ENCODE data around the gene ZNF134.

Gene ZNF134

DNA sequence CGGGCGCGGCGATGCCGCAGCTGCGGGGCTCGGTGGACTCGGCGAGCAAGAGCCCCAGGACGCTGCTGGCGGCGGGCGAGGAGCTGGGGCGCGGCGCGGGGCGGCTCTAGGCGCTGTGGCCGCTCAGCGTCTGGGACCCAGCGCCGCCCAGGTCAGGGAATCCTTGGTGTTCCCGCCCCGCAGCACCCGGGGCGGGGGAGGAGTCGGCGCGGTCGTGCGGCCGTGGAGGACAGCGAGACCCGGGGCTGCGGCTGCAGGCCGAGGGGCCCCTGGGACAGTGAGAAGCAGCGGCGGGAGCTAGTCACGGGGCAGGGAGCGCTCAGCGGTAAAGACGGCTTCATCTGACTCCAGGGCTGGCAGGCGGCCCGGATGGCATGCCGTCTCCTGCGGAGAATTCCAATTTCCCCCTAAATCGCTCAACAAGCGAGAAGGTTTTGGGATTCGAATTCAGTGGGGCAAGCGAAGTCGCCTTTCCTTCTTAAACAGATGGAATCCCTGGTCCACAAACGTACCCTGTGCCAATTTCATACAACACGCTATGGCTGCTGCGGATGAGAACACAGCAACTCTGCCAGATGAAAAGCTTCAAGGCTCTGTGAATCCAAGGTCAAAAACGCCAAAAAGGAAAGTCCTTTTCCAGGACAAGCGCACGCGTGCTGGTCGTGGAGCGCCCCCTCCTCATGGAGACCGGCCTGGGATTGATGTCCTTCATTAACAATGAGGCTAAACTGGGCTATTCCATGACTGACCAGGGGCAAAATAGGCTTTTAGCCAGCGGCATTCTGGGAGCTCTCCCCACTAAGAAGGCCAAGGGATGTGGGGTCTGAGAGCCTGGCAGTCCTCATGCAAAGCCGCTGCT lies 50.5 kb downstream of the ZNF134 start:
- no peak for TF ChIP-seq POLR2A (IDR thresholded peaks at IDR 0.05; ENCODE audit: low read depth, low read length)
- TF ChIP-seq PAX5 (IDR thresholded peaks at IDR 0.05; ENCODE audit: insufficient read depth, low read length, severe bottlenecking), result no peak
- TF ChIP-seq POU2F2 (IDR thresholded peaks at IDR 0.05; ENCODE audit: low read depth, low read length), result no peak
- no peak for TF ChIP-seq TAF1 (IDR thresholded peaks at IDR 0.05; ENCODE audit: low read depth, low read length)
- DNase-seq (ENCODE audit: insufficient read length, low spot score), result peak; percentile 15
- FAIRE-seq, result no peak

DNA sequence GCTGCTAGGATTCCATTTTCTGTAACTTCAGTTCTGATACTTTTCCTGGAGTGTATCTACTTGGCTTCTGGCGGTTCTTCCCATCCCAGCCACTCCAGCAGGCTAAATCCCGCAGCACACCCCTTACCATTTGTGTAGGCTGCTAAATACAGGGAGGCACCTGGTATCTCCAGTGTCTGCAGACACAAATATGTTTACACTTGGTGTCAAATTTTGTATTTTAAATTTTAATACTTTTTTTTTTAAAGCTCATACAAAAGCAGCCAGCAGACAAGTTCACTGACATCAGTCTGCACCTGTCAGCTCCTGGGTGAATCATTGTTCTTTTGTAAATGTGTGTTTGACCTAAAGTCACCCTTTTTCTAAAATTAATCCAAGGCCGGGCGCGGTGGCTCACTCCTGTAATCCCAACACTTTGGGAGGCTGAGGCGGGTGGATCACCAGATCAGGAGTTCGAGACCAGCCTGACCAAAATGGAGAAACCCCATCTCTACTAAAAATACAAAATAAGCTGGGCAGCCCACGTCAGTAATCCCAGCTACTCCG lies 51.3 kb downstream of the ZNF134 start:
- DNase-seq (ENCODE audit: insufficient read length, low spot score), result no peak
- no peak for FAIRE-seq
- TF ChIP-seq POU2F2 (IDR thresholded peaks at IDR 0.05; ENCODE audit: low read depth, low read length), result no peak
- TF ChIP-seq POLR2A (IDR thresholded peaks at IDR 0.05; ENCODE audit: low read depth, low read length), result no peak
- no peak for TF ChIP-seq TAF1 (IDR thresholded peaks at IDR 0.05; ENCODE audit: low read depth, low read length)
- no peak for TF ChIP-seq POLR2AphosphoS5 (IDR thresholded peaks at IDR 0.05; ENCODE audit: low read depth, low read length)
- no peak for TF ChIP-seq SPI1 (IDR thresholded peaks at IDR 0.05; ENCODE audit: low read depth, low read length)
- TF ChIP-seq PAX5 (IDR thresholded peaks at IDR 0.05; ENCODE audit: insufficient read depth, low read length, severe bottlenecking), result no peak

DNA sequence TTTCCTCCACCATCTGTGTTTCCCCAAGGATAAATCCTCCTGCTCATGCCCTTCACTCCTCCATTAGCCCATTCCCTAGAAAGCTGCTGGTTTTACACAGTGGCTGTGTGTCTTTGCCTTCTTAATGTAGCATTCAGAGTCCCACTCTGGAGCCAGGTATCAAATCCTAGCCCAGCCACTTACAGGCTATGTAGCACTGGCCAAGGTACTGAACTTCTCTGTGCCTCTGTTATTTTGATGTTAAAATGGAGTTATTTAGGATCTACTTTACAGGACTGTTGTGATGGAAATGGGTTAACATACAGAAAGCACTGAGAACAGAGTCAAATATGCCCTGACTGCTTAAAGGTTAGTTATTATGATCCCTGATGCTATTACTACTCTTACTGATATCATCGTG lies 53.2 kb downstream of the ZNF134 start:
- FAIRE-seq (no peak), DNase-seq (ENCODE audit: insufficient read length, low spot score) (no peak)
- TF ChIP-seq PAX5 (IDR thresholded peaks at IDR 0.05; ENCODE audit: insufficient read depth, low read length, severe bottlenecking), result no peak

DNA sequence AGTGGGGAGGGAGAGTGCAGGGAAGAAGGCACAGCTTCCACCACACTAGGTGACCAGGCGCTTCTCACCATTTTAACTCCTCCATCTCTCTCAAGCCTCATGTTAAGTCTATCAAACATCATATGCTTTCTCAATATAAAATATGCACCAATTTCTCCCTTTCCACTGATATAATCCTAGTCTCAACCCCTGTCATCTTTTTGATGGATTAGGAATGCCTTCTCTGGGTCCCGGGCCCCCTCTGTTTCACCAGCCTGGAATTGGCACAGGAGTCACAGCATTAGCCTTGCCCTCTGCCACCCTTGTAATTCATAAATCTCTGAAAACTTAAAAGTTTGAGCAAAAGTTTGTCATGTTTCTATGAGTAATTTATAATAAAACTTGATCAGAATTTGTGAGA lies 54.6 kb downstream of the ZNF134 start, which contains the start of gene ZSCAN4:
ZSCAN4 (plus strand) TSS at position 301 of the 400 bp plus-strand sequence. CDS start 7,211 bp downstream, outside the sequence.
- TF ChIP-seq TAF1 (IDR thresholded peaks at IDR 0.05; ENCODE audit: low read depth, low read length) (no peak), PAX5 (IDR thresholded peaks at IDR 0.05; ENCODE audit: insufficient read depth, low read length, severe bottlenecking) (no peak), SPI1 (IDR thresholded peaks at IDR 0.05; ENCODE audit: low read depth, low read length) (no peak), POU2F2 (IDR thresholded peaks at IDR 0.05; ENCODE audit: low read depth, low read length) (no peak)
- no peak for FAIRE-seq

DNA sequence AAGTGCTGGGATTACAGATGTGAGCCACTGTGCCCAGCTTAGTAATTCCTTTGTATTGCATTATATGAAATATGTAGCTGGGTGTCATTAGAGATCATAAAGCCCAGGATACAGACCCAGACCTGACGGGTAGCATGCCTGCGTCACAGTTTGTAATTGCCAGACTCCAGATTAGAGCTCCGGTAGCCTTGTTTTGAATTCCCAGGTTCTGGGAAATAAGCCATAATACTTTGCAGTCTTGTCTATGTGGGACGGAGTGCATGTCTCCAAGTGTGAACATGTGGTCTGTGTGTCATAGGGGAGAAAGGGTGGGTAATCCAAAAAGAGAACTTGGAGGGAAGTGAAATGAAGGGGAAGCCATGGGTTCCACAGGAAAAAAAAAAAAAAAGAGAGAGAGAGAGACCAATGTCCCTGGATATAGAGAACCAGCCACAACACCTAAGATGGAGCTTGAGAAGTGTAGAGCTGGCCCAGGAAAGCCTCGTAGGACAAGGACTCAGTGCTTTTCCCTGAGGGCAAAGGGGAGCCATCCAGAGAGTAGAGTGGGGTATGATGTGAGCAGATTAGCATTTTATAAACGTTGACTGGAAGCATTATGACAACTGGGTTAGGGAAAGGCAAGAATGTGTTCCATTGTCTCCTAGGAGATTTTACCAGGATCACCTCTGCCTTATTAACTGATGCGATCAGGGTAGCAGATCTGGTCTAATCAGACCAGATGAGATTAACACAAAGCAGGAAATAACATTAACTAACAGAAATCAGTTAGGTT lies 57.3 kb downstream of the ZNF134 start:
- no peak for FAIRE-seq
- TF ChIP-seq POLR2A (IDR thresholded peaks at IDR 0.05; ENCODE audit: low read depth, low read length) (no peak), PAX5 (IDR thresholded peaks at IDR 0.05; ENCODE audit: insufficient read depth, low read length, severe bottlenecking) (no peak), SPI1 (IDR thresholded peaks at IDR 0.05; ENCODE audit: low read depth, low read length) (no peak), TAF1 (IDR thresholded peaks at IDR 0.05; ENCODE audit: low read depth, low read length) (no peak), POU2F2 (IDR thresholded peaks at IDR 0.05; ENCODE audit: low read depth, low read length) (no peak), POLR2AphosphoS5 (IDR thresholded peaks at IDR 0.05; ENCODE audit: low read depth, low read length) (no peak)

More for the DNA sequence above, 54.6 kb downstream of the ZNF134 start, which contains the start of gene ZSCAN4:
- no peak for DNase-seq (ENCODE audit: insufficient read length, low spot score)

DNA sequence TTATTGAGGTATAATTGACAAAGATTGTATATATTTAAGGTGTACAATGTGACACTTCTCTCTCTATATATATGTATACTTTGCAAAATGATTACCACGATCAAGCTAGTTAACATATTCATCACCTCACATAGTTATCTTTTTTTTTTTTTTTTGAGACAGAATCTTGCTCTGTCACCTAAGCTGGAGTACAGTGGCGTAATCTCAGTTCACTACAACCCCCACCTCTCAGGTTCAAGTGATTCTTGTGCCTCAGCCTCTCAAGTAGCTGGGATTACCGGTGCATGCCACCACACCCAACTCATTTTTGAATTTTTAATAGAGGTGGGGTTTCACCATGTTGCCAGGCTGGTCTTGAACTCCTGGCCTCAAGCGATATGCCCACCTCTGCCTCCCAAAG lies 58.4 kb downstream of the ZNF134 start:
- TF ChIP-seq PAX5 (IDR thresholded peaks at IDR 0.05; ENCODE audit: insufficient read depth, low read length, severe bottlenecking) (no peak), POU2F2 (IDR thresholded peaks at IDR 0.05; ENCODE audit: low read depth, low read length) (no peak), POLR2A (IDR thresholded peaks at IDR 0.05; ENCODE audit: low read depth, low read length) (no peak), POLR2AphosphoS5 (IDR thresholded peaks at IDR 0.05; ENCODE audit: low read depth, low read length) (no peak), SPI1 (IDR thresholded peaks at IDR 0.05; ENCODE audit: low read depth, low read length) (no peak), TAF1 (IDR thresholded peaks at IDR 0.05; ENCODE audit: low read depth, low read length) (no peak)
- FAIRE-seq (no peak), DNase-seq (ENCODE audit: insufficient read length, low spot score) (no peak)

More for the DNA sequence above, 57.3 kb downstream of the ZNF134 start:
- no peak for DNase-seq (ENCODE audit: insufficient read length, low spot score)
